Spleen (tissue), 11 donors: ENCODE results near the gene MED13. TPM values are rescaled to one million over a fixed set of nuclear protein-coding genes. Genes with fewer than 3 reads are reported as not detected.
"Not testable (repeated sequence)": the region's sequence is repeated elsewhere in the genome, so short reads cannot be mapped to it uniquely, and the experiment has no call there.

Experiments
- DNase-seq: peaks from one replicate; pipeline ENCODE4 v3.0.0-alpha.2; 2020
- H3K27ac ChIP-seq, 8 donors: fragments of 200-600 bp; sonication (generic) in 7 of 8; 1 replicate in 4 of 8; 2 replicates in 4 of 8; pipeline versions ENCODE4 v1.5.0 to v1.8.0; 2016 to 2021; ENCODE audit warnings: inconsistent platforms in 4 of 8, mild to moderate bottlenecking in 4 of 8, moderate library complexity in 1 of 8
- H3K27me3 ChIP-seq, 7 donors: fragments of 200-600 bp; sonication (generic) in 6 of 7; replicated peaks in 1 of 7; 1 replicate in 4 of 7; 2 replicates in 3 of 7; pipeline versions ENCODE4 v1.5.0 to v1.8.0; 2016 to 2021; ENCODE audit warnings: inconsistent platforms in 3 of 7, mild to moderate bottlenecking in 1 of 7
- H3K36me3 ChIP-seq, 6 donors: fragments of 200-600 bp; sonication (generic) in 5 of 6; 1 replicate in 4 of 6; 2 replicates in 2 of 6; pipeline versions ENCODE4 v1.5.0 to v1.8.0; 2016 to 2021; ENCODE audit warnings: inconsistent platforms in 2 of 6
- H3K4me1 ChIP-seq, 6 donors: fragments of 200-600 bp; sonication (generic) in 5 of 6; 1 replicate in 3 of 6; 2 replicates in 3 of 6; pipeline versions ENCODE4 v1.5.0 to v1.8.0; 2016 to 2021; ENCODE audit warnings: inconsistent platforms in 3 of 6
- H3K4me3 ChIP-seq, 8 donors: fragments of 200-600 bp; sonication (generic) in 7 of 8; 1 replicate in 4 of 8; 2 replicates in 4 of 8; pipeline versions ENCODE4 v1.5.0 to v1.8.0; 2016 to 2021; ENCODE audit warnings: inconsistent platforms in 4 of 8, mild to moderate bottlenecking in 4 of 8, moderate library complexity in 2 of 8
- H3K9me3 ChIP-seq, 8 donors: fragments of 200-600 bp; sonication (generic) in 7 of 8; 1 replicate in 4 of 8; 2 replicates in 4 of 8; pipeline versions ENCODE4 v1.5.0 to v1.8.0; 2016 to 2021; ENCODE audit warnings: inconsistent platforms in 4 of 8
- CTCF ChIP-seq, 11 experiments: fragments of 200-600 bp in 7 of 11; fragments of 450-650 bp in 4 of 11; sonication (generic) in 4 of 11; IDR thresholded peaks in 8 of 11; conservative IDR thresholded peaks in 3 of 11; 1 replicate in 7 of 11; 2 replicates in 4 of 11; pipeline versions ENCODE4 v1.4.0 to v1.8.0; 2016 to 2021; ENCODE audit warnings: antibody characterized with exemption in 11 of 11, inconsistent platforms in 4 of 11, mild to moderate bottlenecking in 1 of 11
- POLR2A ChIP-seq, 3 donors: fragments of 450-650 bp; IDR thresholded peaks; one replicate each; pipeline ENCODE4 v1.5.1; 2017; ENCODE audit warnings: antibody characterized with exemption in 3 of 3, mild to moderate bottlenecking in 1 of 3
- POLR2AphosphoS5 ChIP-seq, 3 donors: sonication (generic); formaldehyde crosslinking; IDR thresholded peaks; one replicate each; pipeline ENCODE4 v1.5.1; 2017; ENCODE audit warnings: antibody characterized with exemption in 3 of 3
- WGBS, 5 donors: extraction: QIAGEN DNeasy Blood & Tissue Kit in 3 of 5; methylation state at CpG; one replicate each; pipeline versions ENCODE4 v1.1.5 to v1.1.7; 2013 to 2018; 5-methylcytosine and 5-hydroxymethylcytosine counted together
- intact Hi-C: fragments of 100-400 bp; cut with DNase I; formaldehyde crosslinking; loops from one replicate; pipeline ENCODE4 v1.15.0; 2023; ENCODE audit warnings: low total_unique reads
- polyA plus RNA-seq, 3 donors: library from polyadenylated mRNA; stranded (reverse); fragments of 200-250 nt; gene quantifications; one replicate each; pipeline ENCODE4 v1.2.1, GENCODE V29; 2013
- total RNA-seq, 7 donors: library from RNA; depleted of rRNA in 3 of 7; stranded (reverse); fragments of >200 nt in 3 of 7; fragmentation: NEBNext Ultra II Directional in 4 of 7; extraction: Animal tissue kit (Norgen Biotek cat#: 25700) in 4 of 7; gene quantifications; one replicate each; pipeline versions ENCODE4 v1.1.0 to v1.2.1, GENCODE V29; 2016 to 2021
- donor health status: healthy with polysubstance abuse.
- donor health status: DM: no; HTN: no; CAD: no; lungs with moderate emphysema.
- donor health status: DM: no; HTN: no; CAD: no.
- donor health status: Bipolar disorder and iron deficiency.
- donor health status: healthy.
- donor health status: DM: no; HTN: no; CAD: no.
- donor health status: DM: yes; HTN: yes; CAD: no.

The MED13 gene
- total and polyA plus RNA-seq, 10 donors: 4.0 to 104 (median 79.8) TPM

DNA sequence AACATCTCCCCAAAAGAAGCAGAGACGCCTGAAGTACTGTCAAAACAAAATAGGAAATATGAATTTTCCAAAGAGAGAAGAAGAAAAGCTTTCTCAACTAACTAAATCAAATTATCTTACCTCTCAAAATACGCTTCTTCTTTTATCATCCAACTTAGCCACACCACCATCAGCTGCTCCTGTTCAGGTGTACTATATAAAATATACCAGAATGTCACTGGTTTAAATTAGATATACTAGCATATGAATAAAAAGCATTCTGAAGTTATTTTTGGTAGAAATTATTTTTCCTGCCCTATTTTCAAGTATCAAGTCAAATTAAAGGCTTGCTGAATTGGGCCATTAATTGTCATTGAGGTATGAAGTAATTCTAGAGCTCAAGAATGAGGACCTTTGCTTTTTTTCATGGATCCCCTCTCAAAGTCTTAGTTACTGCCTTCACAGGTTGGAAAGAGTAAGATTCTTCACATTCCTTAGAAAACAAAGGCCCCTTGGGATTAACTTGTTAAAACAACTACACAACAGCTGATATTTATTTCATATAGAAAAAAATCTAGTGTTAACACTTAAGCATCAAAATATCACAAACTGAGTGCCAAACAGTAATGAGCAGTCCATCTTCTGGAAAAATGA lies 167.4 kb downstream of the MED13 start:
- no peak overlapping the region for H3K4me3 ChIP-seq
- intact Hi-C loops: no loop called here
- no peaks in the 10 kb centered on the region for H3K27me3 ChIP-seq
- no peaks in the 10 kb centered on the region for H3K4me1 ChIP-seq
- H3K36me3 ChIP-seq: peaks cover 0 to 99% (median 52%) of the 10 kb centered on the region in 6 donors
- no peak overlapping the region for H3K27ac ChIP-seq
- WGBS, 5 donors: 88 to 98% (median 96%) methylated on average over 2 of the region's 2 CpGs
- DNase-seq: no peak
- TF ChIP-seq POLR2A (IDR thresholded peaks at IDR 0.05): no peak
- no peak for TF ChIP-seq POLR2AphosphoS5 (IDR thresholded peaks at IDR 0.05)
- no peak for TF ChIP-seq CTCF (IDR thresholded peaks at IDR 0.05 in 8 of 11, conservative IDR thresholded peaks at IDR 0.05 in 3 of 11)
- no peaks in the 10 kb centered on the region for H3K9me3 ChIP-seq

DNA sequence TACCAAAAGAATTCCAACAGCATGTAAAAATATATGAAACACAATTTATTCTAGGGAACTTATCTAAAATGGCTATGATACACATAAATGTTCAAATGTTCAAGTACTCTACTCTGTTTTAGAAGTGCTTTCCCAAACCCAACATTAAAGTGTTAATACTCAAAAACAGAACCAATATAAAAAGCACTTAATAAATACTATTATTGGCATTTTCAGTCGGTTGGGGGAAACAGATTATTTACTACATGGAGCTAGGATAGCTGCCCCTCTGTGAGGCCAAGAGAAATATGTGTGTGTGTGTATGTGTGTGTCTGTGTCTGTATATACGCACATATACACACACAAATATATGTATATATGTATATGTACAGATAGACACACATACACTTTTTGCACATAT lies 169.7 kb downstream of the MED13 start:
- 44 to 78% (median 65%) methylated on average over 2 of the region's 2 CpGs for WGBS, 5 donors
- TF ChIP-seq POLR2AphosphoS5 (IDR thresholded peaks at IDR 0.05): no peak
- no peak for TF ChIP-seq CTCF (IDR thresholded peaks at IDR 0.05 in 8 of 11, conservative IDR thresholded peaks at IDR 0.05 in 3 of 11)
- TF ChIP-seq POLR2A (IDR thresholded peaks at IDR 0.05): no peak

GRCh38 chr17:61894310-61894709 lies 170.8 kb downstream of the MED13 start:
- H3K36me3 ChIP-seq: peaks cover 0 to 100% (median 66%) of the 10 kb centered on the region in 6 donors
- H3K27me3 ChIP-seq, H3K27ac ChIP-seq, H3K4me1 ChIP-seq, DNase-seq, H3K9me3 ChIP-seq, intact Hi-C loops, H3K4me3 ChIP-seq: not testable (repeated sequence)
- 80 to 92% (median 90%) methylated on average over 5 of the region's 5 CpGs for WGBS, 5 donors

More for the DNA sequence above, 169.7 kb downstream of the MED13 start:
- no peak overlapping the region for H3K27ac ChIP-seq
- intact Hi-C loops: no loop called here
- no peaks in the 10 kb centered on the region for H3K4me1 ChIP-seq
- H3K4me3 ChIP-seq: no peak overlapping the region
- H3K9me3 ChIP-seq: no peaks in the 10 kb centered on the region
- H3K27me3 ChIP-seq: no peaks in the 10 kb centered on the region
- peaks cover 0 to 100% (median 59%) of the 10 kb centered on the region in 6 donors for H3K36me3 ChIP-seq
- DNase-seq: no peak

Other genes starting within 250 kb of the MED13 start
- 1 to 10 TPM in 6 of 7 donors, under 1 TPM in 1; 0.79 to 3.7 (median 1.7) TPM for gene BRIP1, start 201.8 kb downstream of the MED13 start, total RNA-seq
- gene BRIP1, start 201.8 kb downstream of the MED13 start, polyA plus RNA-seq: under 1 TPM; 0.41 to 0.86 (median 0.45) TPM
- 10 to 100 TPM; 13.8 to 20.0 (median 16.2) TPM for gene INTS2, start 137.3 kb downstream of the MED13 start, total RNA-seq
- gene INTS2, start 137.3 kb downstream of the MED13 start, polyA plus RNA-seq: 1 to 10 TPM; 2.1 to 3.7 (median 2.6) TPM